ENCODE measurements around the gene ZNF384. TPM values are rescaled to one million over a fixed set of nuclear protein-coding genes. Genes with fewer than 3 reads are reported as not detected.
A peak's percentile ranks its signal among the peaks of the same experiment; 100 is the strongest.

Gene ZNF384
- total and polyA plus RNA-seq, 3 experiments from 2014 or later: 37.2 to 63.3 (median 58.1) TPM

GRCh38 chr12:6664902-6665301 lies 24.3 kb downstream of the ZNF384 start:
- CTCF ChIA-PET: interaction anchor here (1.0 to 1.8 kb wide), 2 partner anchors 24 to 156 kb away, joined by 3 to 8 read pairs; partner anchors contain the start of gene ZNF384
- Mint-ChIP-seq H3K27me3 (no peaks in the 10 kb centered on the region), H3K4me3 (peak overlapping the region in 1 of 7 donors; percentile 26), H3K36me3 (peaks cover 10 to 42% (median 18%) of the 10 kb centered on the region in 3 donors), H3K4me1 (peaks cover 20 to 31% (median 25%) of the 10 kb centered on the region in 3 donors), H3K9me3 (no peaks in the 10 kb centered on the region), H3K27ac (peak overlapping the region in 6 of 8 donors; percentile 21 to 98 (median 70))
- no peaks in the 10 kb centered on the region for H3K9me3 ChIP-seq (ENCODE audit: low read length)
- H3K36me3 ChIP-seq (ENCODE audit: insufficient read depth, low read length): peaks cover 27% of the 10 kb centered on the region
- H3K27ac ChIP-seq (ENCODE audit: low read depth, low read length): no peak overlapping the region
- no peak for DNase-seq
- no peak overlapping the region for H3K4me3 ChIP-seq (ENCODE audit: low read length)
- no peaks in the 10 kb centered on the region for H3K27me3 ChIP-seq (ENCODE audit: insufficient read depth, low read length, poor library complexity, severe bottlenecking)
- H3K4me1 ChIP-seq (ENCODE audit: insufficient read depth, low read length): peaks cover 20% of the 10 kb centered on the region
- POLR2A ChIA-PET: interaction anchor here (1.5 kb wide), 1 partner anchor 24 kb away, joined by 8 read pairs; the partner anchor contains the start of gene ZNF384

- ChIA-PET POLR2A (interaction anchor here (1.1 kb wide), 1 partner anchor 26 kb away, joined by 16 read pairs; the partner anchor contains the start of gene ZNF384), CTCF (interaction anchor here (1.1 to 1.8 kb wide), 2 partner anchors 26 to 43 kb away, joined by 3 to 8 read pairs; partner anchors contain the start of gene ZNF384)
- Mint-ChIP-seq H3K36me3 (peaks cover 4 to 36% (median 16%) of the 10 kb centered on the region in 3 donors), H3K4me3 (peak within 1 kb of the TSS; percentile 90 to 98 (median 95)), H3K9me3 (no peaks in the 10 kb centered on the region), H3K27ac (peak within 1 kb of the TSS; percentile 88 to 99 (median 98)), H3K4me1 (peaks cover 27 to 42% (median 34%) of the 10 kb centered on the region in 3 donors), H3K27me3 (no peaks in the 10 kb centered on the region)
- Histone ChIP-seq H3K27ac (ENCODE audit: low read depth, low read length) (peak within 1 kb of the TSS; percentile 83), H3K4me3 (ENCODE audit: low read length) (peak within 1 kb of the TSS; percentile 76), H3K9me3 (ENCODE audit: low read length) (no peaks in the 10 kb centered on the region), H3K4me1 (ENCODE audit: insufficient read depth, low read length) (peaks cover 20% of the 10 kb centered on the region), H3K36me3 (ENCODE audit: insufficient read depth, low read length) (peaks cover 12% of the 10 kb centered on the region), H3K27me3 (ENCODE audit: insufficient read depth, low read length, poor library complexity, severe bottlenecking) (no peaks in the 10 kb centered on the region)
- DNase-seq: peak; percentile 91 to 99 (median 97)
Observed at GRCh38 chr12:6662906-6663742, 26.1 kb downstream of the ZNF384 start, which contains the start of gene ING4. Gene ING4, minus strand, starts transcription at chr12:6663119. Its CDS starts 18 bp downstream, at chr12:6663101.

GRCh38 chr12:6662602-6662905 lies 26.6 kb downstream of the ZNF384 start:
- Histone ChIP-seq H3K4me1 (ENCODE audit: insufficient read depth, low read length) (peaks cover 20% of the 10 kb centered on the region), H3K9me3 (ENCODE audit: low read length) (no peaks in the 10 kb centered on the region), H3K27me3 (ENCODE audit: insufficient read depth, low read length, poor library complexity, severe bottlenecking) (no peaks in the 10 kb centered on the region), H3K36me3 (ENCODE audit: insufficient read depth, low read length) (peaks cover 8% of the 10 kb centered on the region), H3K27ac (ENCODE audit: low read depth, low read length) (peak overlapping the region; percentile 83), H3K4me3 (ENCODE audit: low read length) (peak overlapping the region; percentile 76)
- peaks cover 28 to 44% (median 36%) of the 10 kb centered on the region in 3 donors for H3K4me1 Mint-ChIP-seq
- H3K27me3 Mint-ChIP-seq: no peaks in the 10 kb centered on the region
- ChIA-PET CTCF (no interaction called here), POLR2A (no interaction called here)
- peaks cover 0 to 32% (median 13%) of the 10 kb centered on the region in 3 donors for H3K36me3 Mint-ChIP-seq
- peak overlapping the region; percentile 90 to 98 (median 95) for H3K4me3 Mint-ChIP-seq
- H3K9me3 Mint-ChIP-seq: no peaks in the 10 kb centered on the region
- no peak for DNase-seq
- H3K27ac Mint-ChIP-seq: peak overlapping the region; percentile 88 to 99 (median 98)

GRCh38 chr12:6653987-6654386 lies 35.2 kb downstream of the ZNF384 start:
- H3K4me3 Mint-ChIP-seq: no peak overlapping the region
- H3K27me3 ChIP-seq (ENCODE audit: insufficient read depth, low read length, poor library complexity, severe bottlenecking): no peaks in the 10 kb centered on the region
- peak overlapping the region in 3 of 8 donors; percentile 60 to 95 (median 73) for H3K27ac Mint-ChIP-seq
- H3K36me3 ChIP-seq (ENCODE audit: insufficient read depth, low read length): peaks cover 47% of the 10 kb centered on the region
- H3K4me1 Mint-ChIP-seq: peaks cover 10 to 14% (median 11%) of the 10 kb centered on the region in 3 donors
- no peak for DNase-seq
- no peaks in the 10 kb centered on the region for H3K9me3 Mint-ChIP-seq
- peaks cover 5 to 82% (median 18%) of the 10 kb centered on the region in 3 donors for H3K36me3 Mint-ChIP-seq
- POLR2A ChIA-PET: no interaction called here
- H3K27me3 Mint-ChIP-seq: no peaks in the 10 kb centered on the region
- no peak overlapping the region for H3K27ac ChIP-seq (ENCODE audit: low read depth, low read length)
- CTCF ChIA-PET: no interaction called here
- H3K4me1 ChIP-seq (ENCODE audit: insufficient read depth, low read length): no peaks in the 10 kb centered on the region
- no peaks in the 10 kb centered on the region for H3K9me3 ChIP-seq (ENCODE audit: low read length)
- H3K4me3 ChIP-seq (ENCODE audit: low read length): no peak overlapping the region

- ChIA-PET POLR2A (no interaction called here), CTCF (no interaction called here)
- Mint-ChIP-seq H3K4me1 (peaks cover 4 to 8% (median 6%) of the 10 kb centered on the region in 3 donors), H3K27ac (peak overlapping the region in 1 of 8 donors; percentile 33), H3K27me3 (no peaks in the 10 kb centered on the region), H3K4me3 (no peak overlapping the region), H3K36me3 (peaks cover 5 to 77% (median 14%) of the 10 kb centered on the region in 3 donors), H3K9me3 (no peaks in the 10 kb centered on the region)
- Histone ChIP-seq H3K4me1 (ENCODE audit: insufficient read depth, low read length) (no peaks in the 10 kb centered on the region), H3K27me3 (ENCODE audit: insufficient read depth, low read length, poor library complexity, severe bottlenecking) (no peaks in the 10 kb centered on the region), H3K36me3 (ENCODE audit: insufficient read depth, low read length) (peaks cover 48% of the 10 kb centered on the region), H3K27ac (ENCODE audit: low read depth, low read length) (no peak overlapping the region), H3K4me3 (ENCODE audit: low read length) (no peak overlapping the region), H3K9me3 (ENCODE audit: low read length) (no peaks in the 10 kb centered on the region)
- DNase-seq: no peak
Observed at GRCh38 chr12:6653342-6653741, 35.8 kb downstream of the ZNF384 start.

GRCh38 chr12:6652391-6652790 lies 36.8 kb downstream of the ZNF384 start:
- Mint-ChIP-seq H3K4me3 (no peak overlapping the region), H3K36me3 (peaks cover 5 to 78% (median 12%) of the 10 kb centered on the region in 3 donors), H3K9me3 (no peaks in the 10 kb centered on the region), H3K4me1 (peaks cover 0 to 4% (median 3%) of the 10 kb centered on the region in 3 donors), H3K27me3 (no peaks in the 10 kb centered on the region), H3K27ac (peak overlapping the region in 4 of 8 donors; percentile 37 to 81 (median 50))
- Histone ChIP-seq H3K4me3 (ENCODE audit: low read length) (no peak overlapping the region), H3K36me3 (ENCODE audit: insufficient read depth, low read length) (peaks cover 53% of the 10 kb centered on the region), H3K9me3 (ENCODE audit: low read length) (no peaks in the 10 kb centered on the region), H3K27ac (ENCODE audit: low read depth, low read length) (no peak overlapping the region), H3K4me1 (ENCODE audit: insufficient read depth, low read length) (no peaks in the 10 kb centered on the region), H3K27me3 (ENCODE audit: insufficient read depth, low read length, poor library complexity, severe bottlenecking) (no peaks in the 10 kb centered on the region)
- ChIA-PET POLR2A (no interaction called here), CTCF (interaction anchor here (0.6 kb wide), 1 partner anchor 46 kb away, joined by 3 read pairs; no protein-coding TSS in a partner anchor)
- no peak for DNase-seq

- no peak for DNase-seq
- Histone ChIP-seq H3K4me1 (ENCODE audit: insufficient read depth, low read length) (no peaks in the 10 kb centered on the region), H3K36me3 (ENCODE audit: insufficient read depth, low read length) (peaks cover 43% of the 10 kb centered on the region), H3K27ac (ENCODE audit: low read depth, low read length) (no peak overlapping the region), H3K4me3 (ENCODE audit: low read length) (no peak overlapping the region), H3K27me3 (ENCODE audit: insufficient read depth, low read length, poor library complexity, severe bottlenecking) (no peaks in the 10 kb centered on the region), H3K9me3 (ENCODE audit: low read length) (no peaks in the 10 kb centered on the region)
- Mint-ChIP-seq H3K4me1 (peaks cover 9 to 12% (median 11%) of the 10 kb centered on the region in 3 donors), H3K27ac (peak overlapping the region in 1 of 8 donors; percentile 23), H3K9me3 (no peaks in the 10 kb centered on the region), H3K4me3 (no peak overlapping the region), H3K27me3 (no peaks in the 10 kb centered on the region), H3K36me3 (peaks cover 5 to 68% (median 13%) of the 10 kb centered on the region in 3 donors)
- CTCF ChIA-PET: no interaction called here
- POLR2A ChIA-PET: no interaction called here
Observed at GRCh38 chr12:6650832-6651231, 38.3 kb downstream of the ZNF384 start.

GRCh38 chr12:6647083-6647604 lies 42.0 kb downstream of the ZNF384 start, which contains the start of gene ACRBP:
Gene ACRBP, minus strand, starts transcription at chr12:6647432. Its CDS starts 66 bp downstream, at chr12:6647366.
- CTCF ChIA-PET: no interaction called here
- Histone ChIP-seq H3K4me1 (ENCODE audit: insufficient read depth, low read length) (no peaks in the 10 kb centered on the region), H3K4me3 (ENCODE audit: low read length) (no peak within 1 kb of the TSS), H3K9me3 (ENCODE audit: low read length) (no peaks in the 10 kb centered on the region), H3K36me3 (ENCODE audit: insufficient read depth, low read length) (peaks cover 22% of the 10 kb centered on the region), H3K27ac (ENCODE audit: low read depth, low read length) (no peak within 1 kb of the TSS), H3K27me3 (ENCODE audit: insufficient read depth, low read length, poor library complexity, severe bottlenecking) (no peaks in the 10 kb centered on the region)
- peak within 1 kb of the TSS in 3 of 8 donors; percentile 37 to 60 (median 46) for H3K27ac Mint-ChIP-seq
- POLR2A ChIA-PET: no interaction called here
- H3K4me1 Mint-ChIP-seq: peaks cover 9 to 12% (median 11%) of the 10 kb centered on the region in 3 donors
- peaks cover 0 to 10% (median 5%) of the 10 kb centered on the region in 5 donors for H3K9me3 Mint-ChIP-seq
- H3K4me3 Mint-ChIP-seq: peak within 1 kb of the TSS in 5 of 7 donors; percentile 12 to 44 (median 34)
- no peaks in the 10 kb centered on the region for H3K27me3 Mint-ChIP-seq
- no peak for DNase-seq
- peaks cover 13 to 47% (median 23%) of the 10 kb centered on the region in 3 donors for H3K36me3 Mint-ChIP-seq

Data from CD8-positive, alpha-beta memory T cell (primary cell).